ENCODE data around the gene COL6A1. TPM values are rescaled to one million over a fixed set of nuclear protein-coding genes. Genes with fewer than 3 reads are reported as not detected.

The COL6A1 gene
- polyA plus RNA-seq, 1 experiment: 493 TPM

DNA sequence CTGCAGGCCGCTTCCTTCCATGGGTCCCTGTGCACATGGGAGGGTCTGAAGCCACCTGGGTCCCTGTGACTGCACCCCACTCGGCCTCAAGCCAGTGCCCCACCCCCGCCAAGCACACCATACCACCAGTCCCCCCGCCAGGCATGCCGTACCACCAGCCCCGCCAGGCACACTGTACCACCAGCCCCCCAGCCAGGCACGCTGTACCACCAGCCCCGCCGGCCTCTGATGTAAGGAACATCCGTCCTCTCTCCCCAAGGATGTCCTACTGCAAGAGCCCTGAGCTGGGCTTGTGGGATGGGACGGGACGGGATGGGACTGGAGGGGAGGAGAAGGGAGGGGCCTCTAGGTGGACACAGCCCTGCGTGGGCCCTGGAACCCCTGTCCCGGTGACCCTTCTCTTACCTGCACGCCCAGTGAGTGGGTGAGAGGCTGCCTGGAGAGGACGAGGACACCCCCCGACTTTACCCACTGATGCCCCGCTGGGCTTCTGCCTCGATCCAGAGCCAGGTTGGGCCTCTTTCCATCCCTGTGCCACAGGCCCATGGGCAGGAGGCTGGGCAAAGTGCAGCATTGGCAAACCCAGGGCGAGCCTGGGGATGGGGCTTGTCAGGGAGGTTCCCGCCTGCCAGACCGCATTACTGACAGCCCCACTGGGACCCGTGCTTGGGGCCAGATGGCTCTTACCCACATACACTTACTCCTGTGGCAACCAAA lies 40.8 kb upstream of the COL6A1 start:
- ChIA-PET CTCF (no interaction called here), POLR2A (no interaction called here)

DNA sequence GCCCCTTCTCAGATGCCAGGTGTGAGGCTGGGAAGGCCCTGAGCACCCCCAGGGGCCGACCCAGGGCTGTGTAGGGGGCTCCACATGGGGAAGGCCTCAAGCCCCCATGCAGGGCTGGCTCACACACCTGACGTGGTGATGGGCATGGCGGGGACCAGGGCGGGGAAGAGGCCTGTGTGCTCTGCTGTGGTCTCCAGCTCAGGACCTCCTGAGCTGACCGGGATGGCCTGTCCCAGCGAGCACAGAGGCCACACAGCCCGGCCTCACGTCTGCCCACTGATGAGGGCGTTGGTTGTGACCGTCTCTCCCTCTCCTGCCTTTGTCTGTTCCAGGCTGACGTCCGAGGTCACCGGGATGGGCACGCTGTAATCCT lies 40.2 kb upstream of the COL6A1 start:
- H3K27ac ChIP-seq (ENCODE audit: low read depth, low read length): no peak overlapping the region
- peaks cover 3% of the 10 kb centered on the region for H3K27me3 ChIP-seq (ENCODE audit: control insufficient read depth, insufficient read depth, low read length)
- peaks cover 15% of the 10 kb centered on the region for H3K9me3 ChIP-seq (ENCODE audit: control insufficient read depth, insufficient read depth, low read length)
- ChIA-PET CTCF (no interaction called here), POLR2A (no interaction called here)
- H3K4me3 ChIP-seq (ENCODE audit: low read depth, low read length): no peak overlapping the region
- TF ChIP-seq, protein P1, sequence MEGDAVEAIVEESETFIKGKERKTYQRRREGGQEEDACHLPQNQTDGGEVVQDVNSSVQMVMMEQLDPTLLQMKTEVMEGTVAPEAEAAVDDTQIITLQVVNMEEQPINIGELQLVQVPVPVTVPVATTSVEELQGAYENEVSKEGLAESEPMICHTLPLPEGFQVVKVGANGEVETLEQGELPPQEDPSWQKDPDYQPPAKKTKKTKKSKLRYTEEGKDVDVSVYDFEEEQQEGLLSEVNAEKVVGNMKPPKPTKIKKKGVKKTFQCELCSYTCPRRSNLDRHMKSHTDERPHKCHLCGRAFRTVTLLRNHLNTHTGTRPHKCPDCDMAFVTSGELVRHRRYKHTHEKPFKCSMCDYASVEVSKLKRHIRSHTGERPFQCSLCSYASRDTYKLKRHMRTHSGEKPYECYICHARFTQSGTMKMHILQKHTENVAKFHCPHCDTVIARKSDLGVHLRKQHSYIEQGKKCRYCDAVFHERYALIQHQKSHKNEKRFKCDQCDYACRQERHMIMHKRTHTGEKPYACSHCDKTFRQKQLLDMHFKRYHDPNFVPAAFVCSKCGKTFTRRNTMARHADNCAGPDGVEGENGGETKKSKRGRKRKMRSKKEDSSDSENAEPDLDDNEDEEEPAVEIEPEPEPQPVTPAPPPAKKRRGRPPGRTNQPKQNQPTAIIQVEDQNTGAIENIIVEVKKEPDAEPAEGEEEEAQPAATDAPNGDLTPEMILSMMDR (IDR thresholded peaks at IDR 0.05; ENCODE audit: low read depth, low read length): no peak
- no peak for DNase-seq (ENCODE audit: low read depth, low spot score)

More for the DNA sequence above, 40.8 kb upstream of the COL6A1 start:
- DNase-seq (ENCODE audit: low read depth, low spot score): no peak
- peaks cover 7% of the 10 kb centered on the region for H3K27me3 ChIP-seq (ENCODE audit: control insufficient read depth, insufficient read depth, low read length)
- H3K4me3 ChIP-seq (ENCODE audit: low read depth, low read length): no peak overlapping the region
- no peak overlapping the region for H3K27ac ChIP-seq (ENCODE audit: low read depth, low read length)
- TF ChIP-seq, protein P1 (IDR thresholded peaks at IDR 0.05; ENCODE audit: low read depth, low read length): no peak
- H3K9me3 ChIP-seq (ENCODE audit: control insufficient read depth, insufficient read depth, low read length): peaks cover 18% of the 10 kb centered on the region

DNA sequence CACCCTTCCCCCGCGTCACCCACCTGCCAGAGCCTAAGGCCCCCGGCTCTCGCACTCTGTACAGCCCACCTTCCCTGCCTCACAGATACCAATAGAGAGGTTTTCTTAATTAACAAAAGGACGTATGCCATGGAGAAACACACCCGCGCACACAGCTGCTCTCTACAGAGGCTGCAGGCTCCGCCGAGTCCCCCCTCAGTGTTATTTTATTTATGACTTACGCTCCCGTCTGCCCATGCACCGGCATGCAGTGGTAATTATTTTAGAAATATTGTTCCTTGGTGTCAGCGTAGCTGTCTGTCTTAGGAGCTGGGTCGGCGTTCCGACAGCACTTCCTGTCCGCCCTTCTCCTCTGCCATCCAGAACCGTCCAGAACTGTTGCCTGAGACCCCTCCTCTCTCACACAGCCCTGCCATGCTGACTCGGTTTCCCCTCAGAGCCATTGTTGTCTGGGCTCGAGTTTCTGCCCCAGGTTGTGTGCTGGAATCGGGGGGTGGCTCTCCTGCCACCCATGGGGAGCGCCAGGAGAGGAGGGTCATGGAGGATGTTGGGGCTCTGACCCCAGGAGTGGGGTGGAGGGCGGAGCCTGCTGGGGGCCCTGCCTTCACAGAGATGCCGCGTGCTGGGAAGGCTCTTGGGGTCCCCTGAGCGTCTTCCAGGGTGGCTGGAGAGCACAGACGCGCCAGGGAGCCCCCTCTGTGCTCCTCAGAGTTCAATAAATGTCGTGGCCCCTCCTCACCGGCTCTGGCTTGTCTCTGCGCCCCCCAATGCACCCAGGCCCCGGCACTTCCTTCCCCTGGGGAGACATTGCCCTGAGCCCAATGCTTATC lies 39.6 kb upstream of the COL6A1 start:
- POLR2A ChIA-PET: no interaction called here
- no peak overlapping the region for H3K4me3 ChIP-seq (ENCODE audit: low read depth, low read length)
- TF ChIP-seq, protein P1 (IDR thresholded peaks at IDR 0.05; ENCODE audit: low read depth, low read length): no peak
- H3K9me3 ChIP-seq (ENCODE audit: control insufficient read depth, insufficient read depth, low read length): peaks cover 14% of the 10 kb centered on the region; the same call in 1 of the 2 replicates
- DNase-seq (ENCODE audit: low read depth, low spot score): no peak
- CTCF ChIA-PET: no interaction called here
- no peak overlapping the region for H3K27ac ChIP-seq (ENCODE audit: low read depth, low read length)
- peaks cover 3% of the 10 kb centered on the region for H3K27me3 ChIP-seq (ENCODE audit: control insufficient read depth, insufficient read depth, low read length)

DNA sequence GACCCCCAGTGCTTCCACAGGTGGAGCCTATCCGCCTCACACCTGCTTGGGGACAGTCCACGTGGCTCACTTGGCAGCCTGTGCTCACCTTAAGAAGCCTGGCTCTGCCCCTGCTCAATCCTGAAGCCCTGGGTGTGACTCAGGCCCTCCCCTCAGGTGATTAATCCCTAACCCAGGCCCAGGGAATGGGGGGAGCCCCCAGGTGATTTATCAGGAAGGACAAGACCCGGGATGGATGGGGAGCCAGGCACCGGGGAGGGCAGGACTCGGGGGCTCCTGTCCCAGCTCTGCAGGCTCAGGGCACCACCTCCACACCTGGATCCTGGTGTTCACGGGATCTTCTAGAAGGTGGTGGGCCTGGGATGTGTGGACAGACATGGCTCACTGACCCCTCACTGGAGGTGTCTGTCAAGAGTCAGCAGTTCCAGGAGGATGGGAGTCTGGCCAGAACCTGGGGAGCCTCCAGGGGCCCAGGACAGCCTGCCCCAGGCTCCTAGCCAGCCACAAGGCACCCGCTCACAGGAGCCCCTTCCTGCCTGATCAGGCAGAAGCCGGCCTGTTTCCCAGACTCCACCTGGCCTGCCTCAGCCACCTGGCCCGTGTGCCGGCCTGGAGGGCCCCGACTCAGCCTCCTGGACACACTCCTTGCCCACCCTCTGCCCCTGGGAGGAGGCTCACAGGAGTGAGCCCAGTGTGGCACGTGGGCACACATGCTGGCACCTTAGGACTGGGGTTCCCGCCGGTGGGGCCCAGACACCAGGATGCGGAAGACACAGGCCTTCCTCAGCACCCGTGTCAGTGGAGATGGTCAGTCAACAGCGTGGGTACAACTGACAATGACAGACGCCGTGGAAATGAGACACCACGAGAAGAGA lies 38.6 kb upstream of the COL6A1 start:
- no peak for DNase-seq (ENCODE audit: low read depth, low spot score)
- POLR2A ChIA-PET: no interaction called here
- CTCF ChIA-PET: no interaction called here
- H3K4me3 ChIP-seq (ENCODE audit: low read depth, low read length): no peak overlapping the region
- peaks cover 11% of the 10 kb centered on the region for H3K27me3 ChIP-seq (ENCODE audit: control insufficient read depth, insufficient read depth, low read length)
- H3K9me3 ChIP-seq (ENCODE audit: control insufficient read depth, insufficient read depth, low read length): peaks cover 16% of the 10 kb centered on the region; the same call in 1 of the 2 replicates
- no peak overlapping the region for H3K27ac ChIP-seq (ENCODE audit: low read depth, low read length)
- TF ChIP-seq, protein P1 (IDR thresholded peaks at IDR 0.05; ENCODE audit: low read depth, low read length): no peak

Data from AG04450 (cell line).